Measurements from ENCODE around the gene BLZF1.
A peak's percentile ranks its signal among the peaks of the same experiment; 100 is the strongest.
"Not testable (repeated sequence)": the region's sequence is repeated elsewhere in the genome, so short reads cannot be mapped to it uniquely, and the experiment has no call there.

The BLZF1 gene, protein sequence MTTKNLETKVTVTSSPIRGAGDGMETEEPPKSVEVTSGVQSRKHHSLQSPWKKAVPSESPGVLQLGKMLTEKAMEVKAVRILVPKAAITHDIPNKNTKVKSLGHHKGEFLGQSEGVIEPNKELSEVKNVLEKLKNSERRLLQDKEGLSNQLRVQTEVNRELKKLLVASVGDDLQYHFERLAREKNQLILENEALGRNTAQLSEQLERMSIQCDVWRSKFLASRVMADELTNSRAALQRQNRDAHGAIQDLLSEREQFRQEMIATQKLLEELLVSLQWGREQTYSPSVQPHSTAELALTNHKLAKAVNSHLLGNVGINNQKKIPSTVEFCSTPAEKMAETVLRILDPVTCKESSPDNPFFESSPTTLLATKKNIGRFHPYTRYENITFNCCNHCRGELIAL

DNA sequence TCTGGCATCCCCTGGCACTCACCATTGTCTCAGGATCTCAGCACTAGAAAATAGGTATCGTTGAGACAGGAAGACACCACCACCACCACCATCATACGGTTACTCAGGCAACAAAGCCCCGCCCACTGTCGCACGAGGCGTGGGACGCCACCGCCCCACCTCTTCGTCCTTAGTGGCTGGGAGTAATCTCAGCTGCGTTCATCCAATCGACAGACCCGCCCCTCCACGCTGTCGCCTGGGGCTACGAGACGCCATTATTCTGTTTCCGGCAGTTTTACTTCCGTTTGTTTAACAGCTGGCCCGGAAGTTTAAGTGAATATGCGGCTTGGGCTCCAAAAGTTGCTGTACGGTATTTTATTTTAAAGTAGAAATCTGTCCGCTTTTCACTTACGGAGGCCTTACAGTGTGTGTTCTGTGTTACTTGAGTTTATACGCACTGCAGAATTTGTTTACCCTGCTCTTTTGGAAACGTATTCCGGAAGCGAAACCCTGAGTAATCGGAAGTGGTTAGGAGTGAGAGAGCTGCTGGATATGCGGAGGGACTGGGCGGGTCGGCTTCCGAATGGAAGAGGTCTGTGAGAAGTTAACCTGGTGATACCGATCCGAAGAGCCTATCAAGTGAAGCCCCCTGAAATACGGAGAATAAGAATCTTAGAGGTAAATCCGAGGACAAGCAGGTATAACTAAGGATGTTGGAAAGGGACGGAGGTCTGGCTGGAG, at the start of gene BLZF1, which contains the start of gene NME7:
Gene BLZF1, plus strand, starts transcription at position 510 of the 720 bp plus-strand sequence. CDS start 1,328 bp downstream, outside the sequence.
Gene NME7, minus strand, starts transcription at position 112 of the 720 bp plus-strand sequence. Its CDS starts 87 bp downstream, at position 25.
- peak; percentile 95 to 99 (median 96) for DNase-seq

DNA sequence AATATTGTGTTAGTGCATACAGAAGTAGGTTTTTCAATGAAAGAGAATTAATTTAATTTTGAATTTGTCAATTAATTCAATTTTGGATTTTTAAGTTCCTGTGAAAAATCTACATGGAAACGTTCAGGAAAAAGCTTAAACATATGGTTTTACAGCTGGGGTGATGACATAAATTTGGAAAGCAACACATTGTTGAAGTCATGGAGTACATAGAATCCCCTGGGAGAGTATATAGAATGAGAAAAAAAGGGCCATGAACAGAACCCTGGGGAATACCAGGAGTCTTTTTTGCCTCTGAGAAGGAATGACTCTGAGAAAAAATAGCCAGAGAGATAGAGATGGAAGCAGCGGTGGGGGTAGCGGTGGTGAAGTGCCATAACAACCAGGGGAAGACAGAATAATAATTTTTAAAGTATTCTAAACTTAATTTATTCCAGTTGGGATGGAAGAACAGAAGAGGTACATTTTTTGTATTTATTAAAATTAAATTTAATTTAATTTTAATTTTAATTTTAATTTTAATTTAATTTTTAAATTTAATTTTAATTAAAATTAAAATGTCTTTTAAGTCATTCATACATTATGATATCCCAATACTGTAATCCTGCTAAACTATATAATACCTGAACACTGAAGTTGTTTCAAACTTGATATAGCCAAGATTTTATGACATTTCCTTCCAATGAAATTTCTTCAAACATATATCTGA, 49.3 kb upstream of the BLZF1 start:
- no peak for DNase-seq

DNA sequence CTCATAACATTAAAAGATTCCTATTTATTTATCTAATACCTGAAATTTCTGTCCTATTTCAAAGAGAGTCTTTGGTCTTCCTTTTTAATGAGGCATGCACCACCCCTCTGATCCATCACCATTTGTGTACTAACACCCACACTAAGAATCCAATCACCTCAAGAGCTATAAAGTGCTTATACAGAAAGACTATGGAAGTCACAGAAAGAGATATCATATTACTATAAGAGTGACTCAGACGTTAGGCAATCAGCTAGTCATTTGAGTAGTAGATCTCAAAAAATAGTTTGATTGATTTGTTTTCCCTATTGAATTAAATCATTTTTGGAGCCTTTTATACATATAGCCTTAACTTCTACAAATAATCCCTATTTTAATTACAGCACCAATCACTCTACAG, 46.5 kb upstream of the BLZF1 start:
- DNase-seq = no peak

DNA sequence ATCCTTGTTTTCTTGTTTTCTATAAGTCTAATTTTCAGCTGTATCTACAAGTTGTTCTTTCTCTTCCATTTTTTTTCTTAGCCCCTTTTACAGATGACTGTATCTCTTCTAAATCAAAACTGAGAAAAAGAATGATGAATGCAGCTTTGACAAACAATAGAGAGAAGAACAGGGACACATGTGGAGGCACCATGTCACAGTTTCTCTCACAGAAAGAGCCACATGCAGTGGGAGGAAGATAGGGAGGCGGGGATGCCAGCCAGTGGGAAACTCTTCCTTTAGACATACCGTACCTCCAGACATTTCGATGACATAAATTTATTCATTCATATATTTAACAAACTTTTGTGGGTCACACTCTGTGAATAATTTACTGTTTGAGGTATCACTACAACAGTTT, 45.9 kb upstream of the BLZF1 start:
- no peak for DNase-seq

DNA sequence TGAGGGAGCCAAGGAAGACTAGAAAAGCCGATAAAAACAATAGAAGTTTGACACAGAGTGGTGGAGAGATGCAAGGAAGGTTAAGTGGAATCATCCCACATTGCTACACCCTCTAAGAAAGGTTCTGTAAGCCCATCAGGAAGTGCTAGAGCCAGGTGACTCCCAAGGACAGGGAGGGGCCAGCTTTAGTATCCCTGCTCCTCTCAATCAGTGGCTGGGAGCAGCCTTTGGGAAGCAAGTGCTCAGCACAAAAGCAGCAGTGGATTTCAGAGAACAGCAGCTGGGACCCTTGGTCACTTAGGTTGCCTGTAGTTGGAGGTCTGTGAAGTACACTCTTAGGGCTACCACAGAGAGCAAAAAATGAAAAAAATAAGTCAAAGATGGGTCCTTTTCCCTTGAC, 42.9 kb upstream of the BLZF1 start:
- DNase-seq = no peak

DNA sequence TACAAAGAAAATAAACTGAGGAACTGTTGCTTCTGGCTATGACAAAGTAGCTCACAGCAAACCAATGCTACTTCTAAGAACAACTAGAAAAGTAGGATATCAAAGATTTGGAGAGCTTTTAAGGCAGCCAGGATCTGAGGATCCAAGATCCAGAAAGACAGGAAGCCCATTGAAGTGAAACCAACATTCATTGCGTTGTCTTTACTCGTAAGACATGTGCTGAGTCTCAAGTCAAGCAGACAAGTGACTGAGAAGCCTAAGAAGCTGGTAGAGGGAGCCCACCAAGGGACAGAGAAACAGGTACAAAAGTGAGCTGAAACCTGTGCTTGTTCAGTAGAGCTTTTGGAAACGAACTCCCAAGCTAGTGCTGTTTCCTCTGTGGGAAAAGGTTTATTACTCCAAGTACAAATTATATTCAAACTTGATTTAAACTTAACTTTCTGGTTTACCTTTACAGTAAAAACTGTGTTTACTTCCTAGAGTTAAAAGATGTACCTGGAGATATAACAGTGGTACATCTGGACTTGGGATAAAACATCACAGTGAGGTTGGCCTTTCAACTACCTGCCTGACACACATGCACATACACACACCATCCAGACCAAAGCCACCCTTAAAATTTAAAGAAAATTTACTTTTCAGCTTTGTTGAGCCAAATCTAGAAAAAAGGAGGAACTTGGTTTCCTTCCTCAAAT, 41.6 kb upstream of the BLZF1 start:
- no peak for DNase-seq

DNA sequence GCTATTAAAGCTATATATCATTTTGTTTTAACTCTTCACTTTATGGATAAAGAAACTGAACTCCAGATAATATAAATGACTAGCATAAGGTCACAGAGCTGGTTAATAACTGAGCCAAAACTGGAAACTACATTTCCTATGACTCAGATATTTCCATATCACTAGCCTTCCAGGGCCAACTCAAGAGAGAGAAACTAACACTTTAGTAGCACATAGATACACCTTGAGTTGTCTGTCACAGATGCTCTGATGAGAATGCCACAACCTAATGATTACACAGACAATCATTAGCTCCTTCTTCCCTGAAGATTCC, 41.1 kb upstream of the BLZF1 start:
- DNase-seq = no peak

DNA sequence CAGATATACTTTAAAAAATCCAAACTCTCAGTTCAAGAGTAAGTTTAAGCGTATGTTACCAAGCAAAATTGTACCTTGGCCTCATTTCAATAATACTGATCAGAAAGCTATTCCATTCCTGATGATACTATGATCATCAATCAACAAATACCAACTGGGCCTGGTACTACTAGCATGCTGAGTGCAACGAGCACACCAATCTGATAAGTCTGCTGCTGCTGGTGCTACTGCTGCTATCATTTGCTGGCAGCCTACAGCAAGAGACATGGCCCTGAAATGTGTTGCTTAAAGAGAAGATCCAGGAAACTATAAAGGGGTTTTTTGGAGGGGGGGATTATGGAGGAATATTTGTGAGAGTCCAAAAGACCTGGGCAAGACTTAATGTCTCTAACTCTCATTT, 40.1 kb upstream of the BLZF1 start:
- DNase-seq = no peak

DNA sequence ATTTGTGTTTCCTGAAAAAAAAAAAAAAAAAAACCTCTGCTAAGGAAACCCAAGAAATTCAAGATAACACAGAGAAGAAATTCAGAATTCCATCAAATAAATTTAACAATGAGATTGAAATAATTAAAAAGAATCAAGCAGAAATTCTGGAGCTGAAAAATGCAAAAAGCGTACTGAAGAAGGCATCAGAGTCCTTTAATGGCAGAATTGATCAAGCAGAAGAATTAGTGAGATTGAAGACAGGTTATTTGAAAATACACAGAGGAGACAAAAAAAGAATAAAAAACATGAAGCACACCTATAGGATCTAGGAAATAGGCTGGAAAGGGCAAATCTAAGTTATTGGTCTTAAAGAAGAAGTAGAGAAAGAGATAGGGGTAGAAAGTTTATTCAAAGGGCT, 38.6 kb upstream of the BLZF1 start:
- no peak for DNase-seq

DNA sequence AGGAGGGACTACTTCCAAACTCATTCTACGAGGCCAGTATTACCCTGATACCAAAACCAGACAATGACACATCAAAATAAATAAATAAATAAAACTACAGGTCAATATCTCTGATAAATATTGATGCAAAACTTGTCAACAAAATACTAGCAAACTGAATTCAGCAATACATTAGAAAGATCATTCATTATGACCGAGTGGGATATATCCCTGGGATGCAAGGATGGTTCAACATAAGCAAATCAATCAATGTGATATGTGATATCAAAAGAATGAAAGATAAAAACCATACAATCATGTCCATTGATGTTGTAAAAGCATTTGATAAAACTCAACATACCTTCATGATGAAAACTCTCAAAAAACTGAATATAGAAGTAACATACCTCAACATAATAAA, 37.1 kb upstream of the BLZF1 start:
- no peak for DNase-seq

DNA sequence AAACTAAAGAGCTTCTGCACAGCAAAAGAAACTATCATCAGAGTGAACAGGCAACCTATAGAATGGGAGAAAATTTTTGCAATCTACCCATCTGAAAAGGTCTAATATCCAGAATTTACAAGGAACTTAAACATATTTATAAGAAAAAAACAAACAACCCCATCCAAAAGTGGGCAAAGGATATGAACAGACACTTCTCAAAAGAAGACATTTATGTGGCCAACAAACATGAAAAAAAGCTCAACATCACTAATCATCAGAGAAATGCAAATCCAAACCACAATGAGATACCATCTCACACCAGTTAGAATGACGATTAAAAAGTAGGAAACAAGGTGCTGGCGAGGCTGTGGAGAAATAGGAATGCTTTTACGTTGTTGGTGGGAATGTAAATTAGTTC, 33.3 kb upstream of the BLZF1 start:
- not testable (repeated sequence) for DNase-seq

DNA sequence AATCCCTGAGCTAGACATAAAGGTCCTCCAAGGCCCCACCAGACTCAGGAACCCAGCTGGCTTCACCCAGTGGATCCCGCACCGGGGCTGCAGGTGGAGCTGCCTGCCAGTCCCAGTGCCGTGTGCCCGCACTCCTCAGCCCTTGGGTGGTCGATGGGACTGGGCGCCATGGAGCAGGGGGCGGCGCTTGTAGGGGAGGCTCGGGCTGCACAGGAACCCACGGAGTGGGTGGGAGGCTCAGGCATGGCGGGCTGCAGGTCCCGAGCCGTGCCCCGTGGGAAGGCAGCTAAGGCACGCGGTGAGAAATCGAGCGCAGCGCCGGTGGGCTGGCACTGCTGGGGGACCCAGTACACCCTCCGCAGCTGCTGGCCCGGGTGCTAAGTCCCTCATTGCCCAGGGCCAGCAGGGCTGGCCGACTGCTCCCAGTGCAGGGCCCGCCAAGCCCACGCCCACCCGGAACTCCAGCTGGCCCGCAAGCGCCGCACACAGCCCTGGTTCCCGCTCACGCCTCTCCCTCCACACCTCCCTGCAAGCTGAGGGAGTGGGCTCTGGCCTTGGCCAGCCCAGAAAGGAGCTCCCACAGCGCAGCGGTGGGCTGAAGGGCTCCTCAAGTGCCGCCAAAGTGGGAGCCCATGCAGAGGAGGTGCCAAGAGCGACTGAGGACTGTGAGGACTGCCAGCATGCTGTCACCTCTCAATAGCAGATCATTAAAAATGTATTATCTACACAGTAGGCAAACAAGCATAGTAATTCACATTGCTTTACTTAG, 30.9 kb upstream of the BLZF1 start:
- DNase-seq = not testable (repeated sequence)

DNA sequence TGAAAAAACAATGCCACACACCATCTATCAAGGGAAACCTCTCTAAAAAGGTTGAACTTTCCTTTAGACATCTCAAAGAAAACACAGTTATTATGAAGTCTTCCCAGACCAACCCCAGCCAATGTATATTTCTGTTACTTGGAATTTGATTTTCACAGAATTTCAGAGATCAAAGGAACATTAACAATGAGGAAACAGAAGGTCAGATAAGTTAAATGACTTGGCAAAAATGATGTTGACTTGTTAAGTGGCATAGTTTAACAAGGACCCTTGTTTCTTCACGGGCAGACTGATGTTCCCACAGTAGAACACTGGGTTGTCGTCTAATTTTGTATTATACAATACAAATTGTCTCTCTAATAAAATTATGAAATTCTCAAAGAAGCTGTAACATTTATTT, 29.4 kb upstream of the BLZF1 start:
- DNase-seq = no peak

DNA sequence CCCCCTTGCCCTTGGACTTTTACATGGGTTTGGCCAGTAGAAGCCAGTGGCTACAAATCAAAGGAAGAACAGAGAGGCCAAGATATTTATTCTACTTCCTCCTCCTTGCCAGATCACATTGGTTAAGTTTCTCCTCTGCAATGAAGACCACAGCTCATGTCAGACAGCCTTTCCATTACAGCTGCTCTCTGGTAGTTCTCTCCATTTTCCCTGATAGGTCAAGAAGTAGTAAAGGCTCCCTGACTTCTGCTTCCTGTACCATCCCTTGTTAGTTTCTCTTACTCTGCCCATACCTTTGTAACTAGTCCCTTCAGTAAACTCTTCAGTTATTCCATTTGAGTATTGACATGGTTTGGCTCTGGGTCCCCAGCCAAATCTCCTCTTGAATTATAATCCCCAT, 28.2 kb upstream of the BLZF1 start:
- no peak for DNase-seq

DNA sequence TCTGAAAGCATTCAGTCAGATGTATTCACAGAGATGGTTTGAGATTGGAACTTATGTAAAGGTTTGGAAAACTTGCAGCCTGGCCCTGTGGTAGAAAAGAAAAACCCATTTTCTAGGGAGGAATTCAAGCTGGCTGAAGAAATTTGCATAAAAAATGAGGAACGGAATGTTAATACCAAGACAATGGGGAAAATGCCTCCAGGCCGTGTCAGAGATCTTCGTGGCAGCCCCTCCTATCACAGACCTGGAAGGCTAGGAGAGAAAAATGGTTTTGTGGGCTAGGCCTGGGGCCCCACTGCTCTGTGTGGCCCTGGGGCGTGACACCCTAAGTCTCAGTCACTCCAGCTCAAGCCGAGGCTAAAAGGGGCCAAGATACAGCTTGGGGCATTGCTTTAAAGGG, 27.1 kb upstream of the BLZF1 start:
- DNase-seq = no peak

DNA sequence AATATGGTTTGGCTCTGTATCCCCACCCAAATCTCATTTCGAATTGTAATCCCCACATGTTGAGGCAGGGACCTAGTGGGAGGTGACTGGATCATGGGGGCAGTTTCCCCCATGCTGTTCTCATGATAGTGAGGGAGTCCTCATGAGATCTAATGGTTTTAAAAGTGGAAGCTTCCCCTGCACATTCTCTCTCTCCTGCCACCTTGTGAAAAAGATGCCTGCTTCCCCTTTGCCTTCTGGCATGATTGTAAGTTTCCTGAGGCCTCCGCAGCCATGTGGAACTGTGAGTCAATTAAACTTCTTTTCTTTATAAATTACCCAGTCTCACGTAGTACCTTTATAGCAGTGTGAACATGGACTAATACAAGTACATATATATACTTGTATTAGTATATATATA, 25.9 kb upstream of the BLZF1 start:
- not testable (repeated sequence) for DNase-seq

DNA sequence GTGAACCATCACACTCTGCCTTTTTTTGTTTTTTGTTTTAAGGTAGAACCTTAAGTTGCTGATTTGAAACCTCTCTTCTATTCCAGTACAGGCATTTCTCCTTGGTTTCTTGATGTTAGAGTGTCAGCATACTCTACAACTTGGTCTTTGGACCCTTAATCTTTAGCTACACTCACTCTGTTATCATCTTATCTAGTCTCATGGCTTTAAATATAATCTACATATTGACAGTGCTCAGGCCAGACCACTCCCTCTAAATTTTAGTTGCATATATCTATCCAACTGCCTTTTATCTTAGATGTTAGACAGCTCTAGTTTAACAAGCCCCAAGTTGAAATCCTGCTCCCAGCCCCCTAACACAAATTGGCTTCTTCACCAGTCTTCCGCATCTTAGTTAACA, 22.5 kb upstream of the BLZF1 start:
- no peak for DNase-seq

DNA sequence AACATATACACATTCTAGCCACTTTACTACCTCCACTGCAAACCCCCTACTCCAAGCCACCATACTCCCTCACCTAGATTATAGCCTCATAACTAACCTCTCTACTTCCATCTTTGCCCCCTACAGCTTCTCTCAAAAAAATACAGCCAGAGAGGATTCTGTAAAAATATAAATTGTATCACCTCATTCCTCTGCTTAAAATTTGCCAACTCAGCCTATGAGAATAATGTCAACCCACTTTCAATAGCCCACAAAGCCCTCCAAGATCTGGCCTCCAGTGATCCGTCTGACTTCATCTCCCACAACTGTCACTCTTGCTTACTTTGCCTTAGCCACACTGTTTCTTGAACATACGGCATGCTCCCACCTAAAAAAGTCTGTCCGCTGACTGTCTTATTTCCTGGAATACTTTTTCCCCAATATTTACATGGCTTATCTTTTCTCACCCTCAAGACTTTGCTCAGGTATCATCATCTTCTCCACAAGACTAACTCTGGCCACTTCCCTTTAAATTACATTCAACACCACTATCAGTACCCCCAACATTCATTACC, 21.9 kb upstream of the BLZF1 start:
- DNase-seq = no peak

DNA sequence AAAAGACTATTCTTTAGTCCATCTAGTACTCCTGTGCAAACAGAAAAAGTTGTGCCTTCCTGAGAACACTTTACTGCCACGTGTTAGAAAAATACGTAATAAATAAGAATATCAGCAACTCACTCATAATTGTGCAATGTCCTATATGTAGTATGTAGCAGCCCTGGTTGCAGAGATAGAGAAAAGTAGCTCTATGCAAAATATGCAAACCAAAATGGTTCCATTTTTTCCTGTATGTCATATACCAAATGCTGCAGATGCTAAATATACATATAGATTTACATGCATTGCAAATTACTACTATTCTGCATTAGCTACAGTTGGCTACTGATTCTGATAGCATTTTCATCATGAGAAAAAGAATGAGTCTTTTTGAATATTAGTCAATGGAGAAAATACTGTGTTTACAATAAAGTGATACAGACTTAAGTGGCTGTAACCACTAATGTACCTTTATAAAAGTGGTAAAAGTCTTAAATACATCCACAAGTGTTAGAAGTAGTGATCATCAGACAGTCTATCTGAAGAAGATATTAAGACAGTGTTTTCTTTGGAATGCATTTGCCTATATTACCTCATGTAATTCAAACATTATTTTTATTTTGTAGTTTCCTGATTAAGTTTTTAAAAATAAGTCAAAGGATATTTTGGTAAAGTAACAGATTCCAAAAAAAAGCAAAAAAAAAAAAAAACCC, 20.2 kb upstream of the BLZF1 start:
- DNase-seq = no peak

DNA sequence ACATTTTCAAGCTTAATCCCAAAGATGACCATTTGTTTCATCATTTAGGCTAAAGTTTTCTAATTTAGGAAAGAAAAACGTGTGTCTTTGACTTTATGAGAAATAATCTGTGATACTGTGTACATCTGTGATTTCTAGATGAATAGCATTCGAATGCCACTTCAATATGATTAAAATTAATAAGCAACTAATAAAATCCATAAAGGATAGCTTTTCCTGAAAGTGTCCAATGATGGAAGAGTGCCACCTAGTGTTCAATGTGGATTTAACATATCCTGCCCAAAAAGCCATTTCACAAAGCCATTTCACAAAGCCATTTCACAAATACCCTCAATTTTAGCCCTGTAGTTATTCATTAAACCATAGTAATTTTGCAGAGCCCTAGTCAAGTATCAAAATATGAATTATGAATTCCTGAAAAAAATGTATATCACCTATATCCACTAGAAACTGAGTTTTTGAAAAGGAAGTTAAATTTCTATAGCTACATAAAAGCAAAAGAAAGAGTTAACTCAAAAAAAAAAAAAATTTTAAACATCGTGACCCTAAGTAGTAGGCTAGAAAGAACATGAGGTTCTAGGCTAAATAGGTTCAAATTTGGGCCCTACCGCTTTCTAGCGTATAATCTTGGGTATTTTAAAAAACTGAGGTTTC, 19.5 kb upstream of the BLZF1 start:
- peak in 2 of 6 experiments; percentile 34 to 58 for DNase-seq

DNA sequence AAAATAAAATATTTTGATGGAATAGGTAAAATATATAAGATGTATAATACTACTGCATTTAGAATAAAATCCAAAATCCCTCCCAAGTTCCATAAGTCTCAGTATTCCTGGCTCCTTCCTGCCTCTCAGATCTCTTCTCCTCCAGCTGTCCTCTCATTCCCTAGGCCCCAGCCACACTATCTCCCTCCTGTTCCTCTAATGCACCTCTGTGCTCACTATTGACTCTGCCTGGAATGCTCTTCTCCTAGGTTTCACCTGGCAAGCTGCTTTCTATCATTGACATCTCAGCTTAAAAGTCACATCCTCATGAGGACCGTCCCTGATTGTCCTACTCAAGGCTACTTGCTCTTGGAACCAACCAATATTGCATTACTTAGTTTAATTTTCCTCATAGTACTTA, 7.6 kb upstream of the BLZF1 start:
- DNase-seq = no peak
